ENCODE measurements around the gene ZCCHC13.
"Not testable (repeated sequence)": the region's sequence is repeated elsewhere in the genome, so short reads cannot be mapped to it uniquely, and the experiment has no call there.

Gene ZCCHC13

GRCh38 chrX:74324131-74324530, 20.2 kb downstream of the ZCCHC13 start:
- DNase-seq (ENCODE audit: low spot score), result no peak

- DNase-seq (ENCODE audit: low spot score), result no peak
Measured at GRCh38 chrX:74325130-74326059, 21.4 kb downstream of the ZCCHC13 start.

- no peak for DNase-seq (ENCODE audit: low spot score)
Measured at GRCh38 chrX:74338852-74339251, 34.9 kb downstream of the ZCCHC13 start.

- DNase-seq (ENCODE audit: low spot score), result no peak
Measured at GRCh38 chrX:74340051-74340450, 36.1 kb downstream of the ZCCHC13 start.

- not testable (repeated sequence) for DNase-seq (ENCODE audit: low spot score)
Measured at GRCh38 chrX:74342211-74342610, 38.2 kb downstream of the ZCCHC13 start.

- peak; percentile 92 for DNase-seq (ENCODE audit: low spot score)
Measured at GRCh38 chrX:74343343-74344279, 39.6 kb downstream of the ZCCHC13 start.

- no peak for DNase-seq (ENCODE audit: low spot score)
Measured at GRCh38 chrX:74344280-74344622, 40.3 kb downstream of the ZCCHC13 start.

- DNase-seq (ENCODE audit: low spot score), result no peak
Measured at GRCh38 chrX:74346088-74346487, 42.1 kb downstream of the ZCCHC13 start.

- peak; percentile 29 for DNase-seq (ENCODE audit: low spot score)
Measured at GRCh38 chrX:74349387-74349786, 45.4 kb downstream of the ZCCHC13 start.

GRCh38 chrX:74351760-74352159, 47.8 kb downstream of the ZCCHC13 start:
- no peak for DNase-seq (ENCODE audit: low spot score)

- no peak for DNase-seq (ENCODE audit: low spot score)
Measured at GRCh38 chrX:74353984-74354383, 50.0 kb downstream of the ZCCHC13 start.

All from RKO (cell line).